ENCODE results near the gene CEP104. TPM values are rescaled to one million over a fixed set of nuclear protein-coding genes. Genes with fewer than 3 reads are reported as not detected.

CEP104 gene
- polyA plus RNA-seq, 1 of the 3 experiments (the other 2 are of a cell fraction) = 19.2 TPM

DNA sequence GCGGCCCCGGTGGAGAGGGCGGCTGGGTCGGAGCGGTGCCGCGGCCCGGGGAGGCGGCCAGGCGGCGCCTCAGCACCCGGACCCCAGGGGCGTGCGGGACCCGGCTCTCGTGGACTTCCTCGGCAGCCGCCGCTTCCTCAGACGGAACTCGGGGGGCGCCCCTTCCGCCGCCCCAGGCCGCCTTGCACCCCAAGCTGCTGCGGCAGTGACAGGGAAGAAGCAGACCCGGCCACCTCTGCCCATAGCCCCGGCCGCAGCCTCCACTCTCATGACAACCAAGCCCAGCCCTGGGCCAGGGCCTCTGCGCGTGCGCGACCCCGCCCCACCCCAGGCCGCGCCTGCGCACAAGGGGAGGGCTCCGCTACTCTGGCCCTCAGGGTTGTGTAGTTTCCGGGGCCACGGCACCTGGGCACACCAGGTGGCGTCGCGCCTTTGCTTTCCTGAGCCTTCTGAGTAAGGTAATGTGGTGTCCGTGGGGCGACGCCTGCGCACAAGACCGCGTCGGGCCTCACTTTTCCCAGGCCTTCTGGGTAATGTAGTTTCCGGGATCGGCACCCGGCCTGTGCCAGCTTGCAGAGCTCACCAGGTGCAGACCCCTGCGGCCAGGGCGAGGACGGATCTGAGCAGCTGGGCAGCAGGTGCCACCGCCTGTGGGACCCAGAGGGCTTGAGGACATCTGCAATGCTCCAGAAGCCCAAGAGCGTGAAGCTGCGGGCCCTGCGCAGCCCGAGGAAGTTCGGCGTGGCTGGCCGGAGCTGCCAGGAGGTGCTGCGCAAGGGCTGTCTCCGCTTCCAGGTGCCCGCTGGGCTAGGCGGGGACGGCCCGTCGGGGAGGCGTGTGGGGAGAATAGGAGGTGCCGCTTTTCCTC is at the start of gene CEP104, which contains the start of gene DFFB (continued):
- TF ChIP-seq TCF12 (IDR thresholded peaks at IDR 0.05) = peak; percentile 12; the same call in 1 of the 2 replicates
- no peak for TF ChIP-seq EZH2phosphoT487 (IDR thresholded peaks at IDR 0.05; ENCODE audit: borderline replicate concordance, low read depth)
- no peak; the same call in 1 of the 2 replicates for TF ChIP-seq MXI1 (IDR thresholded peaks at IDR 0.05; ENCODE audit: low read depth, low read length)
- TF ChIP-seq FOXJ3 (CRISPR knock-in tag; IDR thresholded peaks at IDR 0.05) = no peak
- TF ChIP-seq, protein P1, sequence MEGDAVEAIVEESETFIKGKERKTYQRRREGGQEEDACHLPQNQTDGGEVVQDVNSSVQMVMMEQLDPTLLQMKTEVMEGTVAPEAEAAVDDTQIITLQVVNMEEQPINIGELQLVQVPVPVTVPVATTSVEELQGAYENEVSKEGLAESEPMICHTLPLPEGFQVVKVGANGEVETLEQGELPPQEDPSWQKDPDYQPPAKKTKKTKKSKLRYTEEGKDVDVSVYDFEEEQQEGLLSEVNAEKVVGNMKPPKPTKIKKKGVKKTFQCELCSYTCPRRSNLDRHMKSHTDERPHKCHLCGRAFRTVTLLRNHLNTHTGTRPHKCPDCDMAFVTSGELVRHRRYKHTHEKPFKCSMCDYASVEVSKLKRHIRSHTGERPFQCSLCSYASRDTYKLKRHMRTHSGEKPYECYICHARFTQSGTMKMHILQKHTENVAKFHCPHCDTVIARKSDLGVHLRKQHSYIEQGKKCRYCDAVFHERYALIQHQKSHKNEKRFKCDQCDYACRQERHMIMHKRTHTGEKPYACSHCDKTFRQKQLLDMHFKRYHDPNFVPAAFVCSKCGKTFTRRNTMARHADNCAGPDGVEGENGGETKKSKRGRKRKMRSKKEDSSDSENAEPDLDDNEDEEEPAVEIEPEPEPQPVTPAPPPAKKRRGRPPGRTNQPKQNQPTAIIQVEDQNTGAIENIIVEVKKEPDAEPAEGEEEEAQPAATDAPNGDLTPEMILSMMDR (IDR thresholded peaks at IDR 0.05) = no peak
- TF ChIP-seq EP300 (IDR thresholded peaks at IDR 0.05; ENCODE audit: borderline replicate concordance in 1 of 2, low read depth in 1 of 2, low read length in 1 of 2) = no peak
- TF ChIP-seq NRF1 (IDR thresholded peaks at IDR 0.05; ENCODE audit: low read depth, low read length) = peak; percentile 94
- TF ChIP-seq, protein P2, sequence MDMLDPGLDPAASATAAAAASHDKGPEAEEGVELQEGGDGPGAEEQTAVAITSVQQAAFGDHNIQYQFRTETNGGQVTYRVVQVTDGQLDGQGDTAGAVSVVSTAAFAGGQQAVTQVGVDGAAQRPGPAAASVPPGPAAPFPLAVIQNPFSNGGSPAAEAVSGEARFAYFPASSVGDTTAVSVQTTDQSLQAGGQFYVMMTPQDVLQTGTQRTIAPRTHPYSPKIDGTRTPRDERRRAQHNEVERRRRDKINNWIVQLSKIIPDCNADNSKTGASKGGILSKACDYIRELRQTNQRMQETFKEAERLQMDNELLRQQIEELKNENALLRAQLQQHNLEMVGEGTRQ (IDR thresholded peaks at IDR 0.05; ENCODE audit: borderline replicate concordance, low read depth, low read length) = no peak
- TF ChIP-seq TEAD4 (IDR thresholded peaks at IDR 0.05; ENCODE audit: borderline replicate concordance, insufficient read depth) = no peak

DNA sequence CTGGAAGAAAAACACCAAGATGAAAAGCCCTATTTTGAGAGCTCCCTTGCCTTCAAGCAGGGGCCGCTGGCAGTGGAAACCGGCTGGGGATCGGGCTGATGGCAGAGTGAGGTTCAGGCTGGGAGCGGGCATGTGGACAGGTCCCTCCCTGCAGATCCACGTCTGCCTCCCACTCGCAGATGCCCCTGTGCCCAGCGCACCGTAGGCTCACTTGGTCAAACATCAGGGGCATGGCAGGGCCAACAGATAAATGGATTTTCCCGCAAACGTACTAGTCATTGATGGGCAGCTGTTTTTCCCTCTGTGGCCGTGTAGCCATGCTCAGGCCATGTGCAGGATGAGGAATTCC is 49.6 kb upstream of the CEP104 start:
- WGBS (ENCODE audit: low lambda C conversion rate) = 76% methylated on average over 7 of the region's 11 CpGs
- H3K9ac ChIP-seq = no peak overlapping the region
- no peak overlapping the region for H3K4me2 ChIP-seq
- no peak overlapping the region for H2AFZ ChIP-seq (ENCODE audit: low read depth)
- no peak overlapping the region for H3K4me3 ChIP-seq (ENCODE audit: low read depth in 2 of 2, low read length in 1 of 2)
- no peaks in the 10 kb centered on the region for H3K27me3 ChIP-seq (ENCODE audit: insufficient read depth)
- H3K4me1 ChIP-seq (ENCODE audit: control insufficient read depth in 1 of 2, insufficient read depth in 2 of 2, low read depth in 1 of 2, low read length in 1 of 2) = peaks cover 0 to 14% of the 10 kb centered on the region in 2 experiments; a peak in 1 of 4 replicates
- H3K9me3 ChIP-seq = no peaks in the 10 kb centered on the region
- DNase-seq = no peak
- H3F3A ChIP-seq (replicated peaks; ENCODE audit: insufficient read depth) = no peaks in the 10 kb centered on the region
- no peaks in the 10 kb centered on the region for H3K79me2 ChIP-seq (ENCODE audit: insufficient read depth)
- POLR2A ChIA-PET = no interaction called here
- TF ChIP-seq GATA2 (CRISPR knock-in tag; IDR thresholded peaks at IDR 0.05) = no peak
- TF ChIP-seq, protein P3, sequence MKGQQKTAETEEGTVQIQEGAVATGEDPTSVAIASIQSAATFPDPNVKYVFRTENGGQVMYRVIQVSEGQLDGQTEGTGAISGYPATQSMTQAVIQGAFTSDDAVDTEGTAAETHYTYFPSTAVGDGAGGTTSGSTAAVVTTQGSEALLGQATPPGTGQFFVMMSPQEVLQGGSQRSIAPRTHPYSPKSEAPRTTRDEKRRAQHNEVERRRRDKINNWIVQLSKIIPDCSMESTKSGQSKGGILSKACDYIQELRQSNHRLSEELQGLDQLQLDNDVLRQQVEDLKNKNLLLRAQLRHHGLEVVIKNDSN (IDR thresholded peaks at IDR 0.05; ENCODE audit: borderline replicate concordance, low read depth) = no peak
- no peak for TF ChIP-seq ELF1 (IDR thresholded peaks at IDR 0.05)
- TF ChIP-seq CHD2 (IDR thresholded peaks at IDR 0.05; ENCODE audit: low read length, partially characterized antibody) = no peak
- TF ChIP-seq FOSL2 (IDR thresholded peaks at IDR 0.05; ENCODE audit: borderline replicate concordance, low read depth) = no peak
- TF ChIP-seq, protein P1 (IDR thresholded peaks at IDR 0.05) = no peak
- TF ChIP-seq GABPA (IDR thresholded peaks at IDR 0.05; ENCODE audit: low read depth) = no peak
- no peak for TF ChIP-seq RCOR1 (IDR thresholded peaks at IDR 0.05; ENCODE audit: low read length)
- TF ChIP-seq, protein P4, sequence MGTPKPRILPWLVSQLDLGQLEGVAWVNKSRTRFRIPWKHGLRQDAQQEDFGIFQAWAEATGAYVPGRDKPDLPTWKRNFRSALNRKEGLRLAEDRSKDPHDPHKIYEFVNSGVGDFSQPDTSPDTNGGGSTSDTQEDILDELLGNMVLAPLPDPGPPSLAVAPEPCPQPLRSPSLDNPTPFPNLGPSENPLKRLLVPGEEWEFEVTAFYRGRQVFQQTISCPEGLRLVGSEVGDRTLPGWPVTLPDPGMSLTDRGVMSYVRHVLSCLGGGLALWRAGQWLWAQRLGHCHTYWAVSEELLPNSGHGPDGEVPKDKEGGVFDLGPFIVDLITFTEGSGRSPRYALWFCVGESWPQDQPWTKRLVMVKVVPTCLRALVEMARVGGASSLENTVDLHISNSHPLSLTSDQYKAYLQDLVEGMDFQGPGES (IDR thresholded peaks at IDR 0.05; ENCODE audit: low read depth, low read length) = no peak
- TF ChIP-seq TEAD4 (IDR thresholded peaks at IDR 0.05; ENCODE audit: borderline replicate concordance, insufficient read depth) = no peak
- TF ChIP-seq, protein P5, sequence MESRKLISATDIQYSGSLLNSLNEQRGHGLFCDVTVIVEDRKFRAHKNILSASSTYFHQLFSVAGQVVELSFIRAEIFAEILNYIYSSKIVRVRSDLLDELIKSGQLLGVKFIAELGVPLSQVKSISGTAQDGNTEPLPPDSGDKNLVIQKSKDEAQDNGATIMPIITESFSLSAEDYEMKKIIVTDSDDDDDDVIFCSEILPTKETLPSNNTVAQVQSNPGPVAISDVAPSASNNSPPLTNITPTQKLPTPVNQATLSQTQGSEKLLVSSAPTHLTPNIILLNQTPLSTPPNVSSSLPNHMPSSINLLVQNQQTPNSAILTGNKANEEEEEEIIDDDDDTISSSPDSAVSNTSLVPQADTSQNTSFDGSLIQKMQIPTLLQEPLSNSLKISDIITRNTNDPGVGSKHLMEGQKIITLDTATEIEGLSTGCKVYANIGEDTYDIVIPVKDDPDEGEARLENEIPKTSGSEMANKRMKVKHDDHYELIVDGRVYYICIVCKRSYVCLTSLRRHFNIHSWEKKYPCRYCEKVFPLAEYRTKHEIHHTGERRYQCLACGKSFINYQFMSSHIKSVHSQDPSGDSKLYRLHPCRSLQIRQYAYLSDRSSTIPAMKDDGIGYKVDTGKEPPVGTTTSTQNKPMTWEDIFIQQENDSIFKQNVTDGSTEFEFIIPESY (IDR thresholded peaks at IDR 0.05; ENCODE audit: borderline replicate concordance, low read depth) = no peak
- no peak for TF ChIP-seq JUND (IDR thresholded peaks at IDR 0.05)
- no peak for TF ChIP-seq SMC3 (IDR thresholded peaks at IDR 0.05; ENCODE audit: low read depth, low read length)
- CTCF ChIA-PET = interaction anchor here (0.6 kb wide), 2 partner anchors 759 to 1009 kb away, joined by 3 read pairs; no protein-coding TSS in a partner anchor
- no peaks in the 10 kb centered on the region for H3K9me2 ChIP-seq
- no peaks in the 10 kb centered on the region for H3K36me3 ChIP-seq (replicated peaks in 1 of 2; ENCODE audit: control insufficient read depth in 1 of 2, insufficient read depth in 2 of 2, low read length in 1 of 2)
- H4K20me1 ChIP-seq (ENCODE audit: insufficient read depth) = no peaks in the 10 kb centered on the region
- no peak overlapping the region for H3K27ac ChIP-seq (ENCODE audit: low read depth in 2 of 2, low read length in 1 of 2)

Data from SK-N-SH (cell line).